GM13977 (cell line): Measurements from ENCODE around the gene FAM13B.

ENCODE experiments used
- DNase-seq: peaks from one replicate; pipeline ENCODE4 v3.0.0; 2012; ENCODE audit warnings: low spot score
- in situ Hi-C: fragments of 300-500 bp; cut with MboI; formaldehyde crosslinking; loops from one replicate; pipeline ENCODE4 v1.12.0; 2022; ENCODE audit warnings: low sequenced_read_pairs, low pct_unique_long_range_greater_than_20kb, mixed read lengths, inconsistent platforms; ENCODE audit not compliant: unreplicated experiment
- TF ChIP-seq, protein P1 (sequence below): IDR thresholded peaks from 2 replicates; pipeline ENCODE4 v1.5.1; 2012; ENCODE audit warnings: mild to moderate bottlenecking, control low read depth; ENCODE audit not compliant: insufficient read depth; ENCODE audit errors: extremely low read depth, missing control alignments

Gene FAM13B

DNA sequence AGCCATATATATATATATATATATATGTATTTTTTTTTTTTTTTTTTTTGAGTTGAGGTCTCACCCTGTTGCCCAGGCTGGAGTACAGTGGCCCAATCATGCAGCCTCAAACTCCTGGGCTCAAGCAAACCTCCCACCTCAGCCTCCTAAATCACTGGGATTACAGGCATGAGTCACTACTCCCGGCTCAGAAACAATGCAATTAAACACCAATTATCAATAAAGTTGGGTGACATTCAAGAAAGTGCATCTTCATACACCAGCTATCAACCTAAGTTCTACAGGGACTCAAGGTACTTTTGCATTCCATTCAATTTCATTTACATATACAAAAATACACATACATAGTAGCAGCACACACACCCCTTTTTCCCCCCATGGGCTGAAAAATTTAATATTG lies 7.6 kb downstream of the FAM13B start:
- DNase-seq: no peak
- in situ Hi-C loops: no loop called here
- TF ChIP-seq, protein P1, sequence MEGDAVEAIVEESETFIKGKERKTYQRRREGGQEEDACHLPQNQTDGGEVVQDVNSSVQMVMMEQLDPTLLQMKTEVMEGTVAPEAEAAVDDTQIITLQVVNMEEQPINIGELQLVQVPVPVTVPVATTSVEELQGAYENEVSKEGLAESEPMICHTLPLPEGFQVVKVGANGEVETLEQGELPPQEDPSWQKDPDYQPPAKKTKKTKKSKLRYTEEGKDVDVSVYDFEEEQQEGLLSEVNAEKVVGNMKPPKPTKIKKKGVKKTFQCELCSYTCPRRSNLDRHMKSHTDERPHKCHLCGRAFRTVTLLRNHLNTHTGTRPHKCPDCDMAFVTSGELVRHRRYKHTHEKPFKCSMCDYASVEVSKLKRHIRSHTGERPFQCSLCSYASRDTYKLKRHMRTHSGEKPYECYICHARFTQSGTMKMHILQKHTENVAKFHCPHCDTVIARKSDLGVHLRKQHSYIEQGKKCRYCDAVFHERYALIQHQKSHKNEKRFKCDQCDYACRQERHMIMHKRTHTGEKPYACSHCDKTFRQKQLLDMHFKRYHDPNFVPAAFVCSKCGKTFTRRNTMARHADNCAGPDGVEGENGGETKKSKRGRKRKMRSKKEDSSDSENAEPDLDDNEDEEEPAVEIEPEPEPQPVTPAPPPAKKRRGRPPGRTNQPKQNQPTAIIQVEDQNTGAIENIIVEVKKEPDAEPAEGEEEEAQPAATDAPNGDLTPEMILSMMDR: no peak

DNA sequence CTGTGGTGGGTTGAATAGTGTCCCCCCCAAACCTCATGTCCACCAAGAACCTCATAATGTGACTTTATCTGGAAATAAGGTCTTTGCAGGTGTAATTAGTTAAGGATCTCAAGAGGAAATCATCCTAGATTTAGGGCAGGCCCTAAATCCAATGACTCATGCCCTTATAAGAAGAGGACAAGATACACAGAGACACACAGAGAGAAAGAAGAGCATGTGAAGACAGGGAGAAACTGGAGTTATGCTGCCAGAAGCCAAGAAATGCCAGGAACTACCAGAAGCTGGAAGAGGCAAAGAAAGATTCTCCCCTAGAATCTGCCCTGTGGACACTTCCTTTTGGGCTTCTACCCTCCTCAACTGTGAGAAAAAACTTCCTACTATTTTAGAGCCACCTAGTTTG lies 8.8 kb downstream of the FAM13B start:
- TF ChIP-seq, protein P1: no peak
- DNase-seq: no peak
- in situ Hi-C loops: no loop called here

DNA sequence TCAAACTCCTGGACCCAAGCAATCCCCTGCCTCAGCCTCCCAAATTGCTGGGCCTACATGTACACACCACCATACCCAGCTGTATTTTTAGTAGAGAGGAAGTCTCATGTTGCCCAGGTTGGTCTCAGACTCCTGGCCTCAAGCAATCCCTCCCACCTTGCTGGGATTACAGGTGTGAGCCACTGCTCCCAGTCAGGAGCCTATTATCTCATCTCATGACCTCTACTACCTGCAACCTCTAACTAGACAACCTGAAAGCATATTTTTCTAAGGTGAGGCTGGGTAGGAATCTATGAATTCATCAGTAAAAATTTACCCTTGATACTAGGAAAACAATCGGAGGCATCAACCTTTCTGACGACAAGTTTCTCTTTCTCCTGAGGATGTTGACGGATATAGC lies 10.0 kb downstream of the FAM13B start:
- TF ChIP-seq, protein P1: no peak
- DNase-seq: no peak
- in situ Hi-C loops: no loop called here

DNA sequence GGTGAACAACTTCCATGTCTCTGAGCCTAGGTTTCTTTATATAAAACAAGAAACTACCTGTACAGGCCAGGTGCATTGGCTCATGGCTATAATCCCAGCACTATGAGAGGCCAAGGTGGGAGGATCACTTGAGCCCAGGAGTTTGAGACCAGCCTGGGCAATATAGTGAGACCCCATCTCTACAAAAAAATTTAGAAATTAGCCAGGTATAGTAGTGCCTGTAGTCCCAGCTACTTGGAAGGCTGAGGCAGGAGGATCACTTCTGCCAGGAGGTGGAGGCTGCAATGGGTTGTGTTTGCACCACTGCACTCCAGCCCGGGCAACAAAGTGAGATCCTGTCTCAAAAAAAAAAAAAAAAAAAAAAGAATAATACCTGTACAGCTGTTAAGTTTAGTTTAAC lies 11.1 kb downstream of the FAM13B start:
- in situ Hi-C loops: no loop called here
- TF ChIP-seq, protein P1: no peak
- DNase-seq: no peak

DNA sequence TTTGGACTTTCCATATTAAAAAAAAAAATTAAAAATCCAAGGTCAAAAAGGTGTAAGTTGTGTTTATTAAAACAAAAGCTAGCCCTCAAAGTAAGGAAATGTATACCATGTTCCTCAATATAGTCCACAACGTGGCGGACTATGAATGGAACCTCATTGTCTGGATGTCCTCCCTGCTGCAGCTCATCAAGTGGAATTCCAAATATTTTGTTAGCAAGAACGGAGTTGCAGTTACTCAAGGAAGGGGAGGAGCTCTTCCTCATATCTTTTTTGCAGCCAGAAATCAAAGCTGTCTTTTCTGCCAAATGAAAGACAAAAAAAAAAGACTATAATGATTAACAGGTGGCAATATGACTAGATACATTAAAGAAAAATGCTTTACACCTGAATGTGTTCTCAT lies 14.0 kb downstream of the FAM13B start:
- in situ Hi-C loops: no loop called here
- TF ChIP-seq, protein P1: no peak
- no peak for DNase-seq

DNA sequence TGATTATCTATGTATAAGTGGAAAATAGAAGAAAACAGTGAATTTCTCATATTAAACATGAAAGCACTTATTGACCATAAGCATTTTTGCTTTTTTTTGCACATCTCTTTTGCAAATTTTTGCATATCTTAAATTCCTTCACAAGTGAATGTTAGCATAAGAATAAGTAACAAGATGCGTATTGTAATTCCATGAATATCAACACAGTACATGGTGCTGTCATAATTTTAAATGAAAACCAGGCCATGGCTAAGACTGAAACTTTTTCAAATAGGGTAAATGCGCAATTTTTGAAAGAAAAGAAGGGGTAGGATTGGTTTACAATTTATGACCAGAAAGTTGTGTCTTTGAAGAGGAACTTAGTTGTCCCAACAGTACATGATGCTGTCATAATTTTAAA lies 17.0 kb downstream of the FAM13B start:
- in situ Hi-C loops: no loop called here
- TF ChIP-seq, protein P1: no peak
- no peak for DNase-seq

DNA sequence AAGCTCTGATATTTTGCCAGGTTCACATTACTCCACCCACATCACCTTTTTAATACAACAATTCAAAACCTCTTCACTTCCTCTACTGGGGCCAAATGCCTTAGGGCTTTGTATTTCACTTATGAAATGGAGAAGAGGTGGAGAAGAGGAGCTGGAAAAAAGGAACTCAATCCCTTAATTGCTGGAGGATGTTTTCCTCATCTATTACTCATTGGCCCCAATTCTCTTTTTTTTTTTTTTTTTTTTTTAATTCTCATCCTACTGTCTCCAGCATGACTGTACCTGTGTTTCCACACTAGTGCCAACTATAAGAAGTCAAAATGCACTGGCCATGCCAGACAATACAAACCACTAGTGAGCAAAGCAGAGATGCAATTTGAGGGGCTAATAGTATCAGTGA lies 20.9 kb downstream of the FAM13B start:
- in situ Hi-C loops: no loop called here
- DNase-seq: no peak
- TF ChIP-seq, protein P1: no peak
